Endothelial cell (in vitro differentiated cells): ENCODE results near the gene NOSIP. TPM values are rescaled to one million over a fixed set of nuclear protein-coding genes. Genes with fewer than 3 reads are reported as not detected.
A peak's percentile ranks its signal among the peaks of the same experiment; 100 is the strongest.

Experiments
- DNase-seq: peaks from one replicate; pipeline ENCODE4 v3.0.0; 2021; ENCODE audit warnings: low spot score
- H3K27ac Mint-ChIP-seq: one replicate; pipeline ENCODE4 v1.8.0; 2021; ENCODE audit warnings: mixed read lengths, inconsistent platforms; ENCODE audit not compliant: unreplicated experiment
- H3K27me3 Mint-ChIP-seq: one replicate; pipeline ENCODE4 v1.8.0; 2021; ENCODE audit warnings: mild to moderate bottlenecking, moderate library complexity, mixed read lengths, inconsistent platforms; ENCODE audit not compliant: unreplicated experiment
- H3K36me3 Mint-ChIP-seq: one replicate; pipeline ENCODE4 v1.8.0; 2021; ENCODE audit warnings: mild to moderate bottlenecking, low read depth, mixed read lengths, inconsistent platforms; ENCODE audit not compliant: unreplicated experiment
- H3K4me1 Mint-ChIP-seq: one replicate; pipeline ENCODE4 v1.8.0; 2021; ENCODE audit warnings: mild to moderate bottlenecking, mixed read lengths, inconsistent platforms; ENCODE audit not compliant: unreplicated experiment
- H3K4me3 Mint-ChIP-seq: one replicate; pipeline ENCODE4 v1.8.0; 2021; ENCODE audit warnings: mild to moderate bottlenecking, mixed read lengths, inconsistent platforms; ENCODE audit not compliant: unreplicated experiment
- H3K9me3 Mint-ChIP-seq: one replicate; pipeline ENCODE4 v1.8.0; 2021; ENCODE audit warnings: mixed read lengths, inconsistent platforms; ENCODE audit not compliant: unreplicated experiment
- total RNA-seq: library from RNA; stranded (reverse); fragmentation: NEBNext Ultra II Directional; extraction: Animal tissue kit (Norgen Biotek cat#: 25700); gene quantifications from one replicate; pipeline ENCODE4 v1.2.1, GENCODE V29; 2021; ENCODE audit not compliant: unreplicated experiment
- TF ChIP-seq, protein P1 (sequence below): fragments of 200-600 bp; sonication (generic); IDR thresholded peaks from one replicate; pipeline ENCODE4 v1.5.0; 2021; ENCODE audit warnings: antibody characterized with exemption; ENCODE audit not compliant: unreplicated experiment

The NOSIP gene
- total RNA-seq, 1 donor from 2014 or later = 76.3 TPM

DNA sequence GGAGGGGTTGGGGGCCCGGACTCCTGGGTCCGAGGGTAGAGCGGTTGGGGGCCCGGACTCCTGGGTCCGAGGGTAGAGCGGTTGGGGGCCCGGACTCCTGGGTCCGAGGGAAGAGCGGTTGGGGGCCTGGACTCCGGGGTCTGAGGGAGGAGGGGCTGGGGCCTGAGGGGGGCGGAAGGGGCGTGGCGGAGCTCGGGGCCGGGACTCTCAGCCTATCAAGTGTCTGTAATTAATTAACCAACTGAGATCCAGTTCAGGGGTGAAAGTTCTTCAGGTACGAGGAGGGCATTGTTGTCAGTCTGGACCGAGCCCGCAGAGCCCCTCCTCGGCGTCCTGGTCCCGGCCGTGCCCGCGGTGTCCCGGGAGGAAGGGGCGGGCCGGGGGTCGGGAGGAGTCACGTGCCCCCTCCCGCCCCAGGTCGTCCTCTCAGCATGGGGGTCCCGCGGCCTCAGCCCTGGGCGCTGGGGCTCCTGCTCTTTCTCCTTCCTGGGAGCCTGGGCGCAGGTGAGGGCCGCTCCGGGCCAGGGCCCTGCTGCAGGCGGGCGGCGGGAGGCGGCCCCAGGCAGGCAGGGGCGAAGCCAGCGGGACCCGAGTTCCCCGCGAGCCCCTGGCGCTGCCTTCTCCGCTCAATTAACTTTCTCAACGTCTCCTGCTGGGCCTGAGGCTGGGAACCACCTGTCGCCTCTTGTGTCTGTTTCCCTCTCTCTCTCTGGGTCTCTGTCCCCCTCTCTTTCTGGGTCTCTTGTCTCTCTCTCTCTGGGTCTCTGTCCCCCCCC lies 67.2 kb downstream of the NOSIP start:
- H3K4me1 Mint-ChIP-seq = peaks cover 34% of the 10 kb centered on the region
- peak overlapping the region; percentile 95 for H3K4me3 Mint-ChIP-seq
- peaks cover 19% of the 10 kb centered on the region for H3K36me3 Mint-ChIP-seq
- DNase-seq = peak; percentile 51
- TF ChIP-seq, protein P1, sequence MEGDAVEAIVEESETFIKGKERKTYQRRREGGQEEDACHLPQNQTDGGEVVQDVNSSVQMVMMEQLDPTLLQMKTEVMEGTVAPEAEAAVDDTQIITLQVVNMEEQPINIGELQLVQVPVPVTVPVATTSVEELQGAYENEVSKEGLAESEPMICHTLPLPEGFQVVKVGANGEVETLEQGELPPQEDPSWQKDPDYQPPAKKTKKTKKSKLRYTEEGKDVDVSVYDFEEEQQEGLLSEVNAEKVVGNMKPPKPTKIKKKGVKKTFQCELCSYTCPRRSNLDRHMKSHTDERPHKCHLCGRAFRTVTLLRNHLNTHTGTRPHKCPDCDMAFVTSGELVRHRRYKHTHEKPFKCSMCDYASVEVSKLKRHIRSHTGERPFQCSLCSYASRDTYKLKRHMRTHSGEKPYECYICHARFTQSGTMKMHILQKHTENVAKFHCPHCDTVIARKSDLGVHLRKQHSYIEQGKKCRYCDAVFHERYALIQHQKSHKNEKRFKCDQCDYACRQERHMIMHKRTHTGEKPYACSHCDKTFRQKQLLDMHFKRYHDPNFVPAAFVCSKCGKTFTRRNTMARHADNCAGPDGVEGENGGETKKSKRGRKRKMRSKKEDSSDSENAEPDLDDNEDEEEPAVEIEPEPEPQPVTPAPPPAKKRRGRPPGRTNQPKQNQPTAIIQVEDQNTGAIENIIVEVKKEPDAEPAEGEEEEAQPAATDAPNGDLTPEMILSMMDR = no peak
- no peaks in the 10 kb centered on the region for H3K9me3 Mint-ChIP-seq
- peak overlapping the region; percentile 74 for H3K27ac Mint-ChIP-seq
- H3K27me3 Mint-ChIP-seq = peaks cover 5% of the 10 kb centered on the region

DNA sequence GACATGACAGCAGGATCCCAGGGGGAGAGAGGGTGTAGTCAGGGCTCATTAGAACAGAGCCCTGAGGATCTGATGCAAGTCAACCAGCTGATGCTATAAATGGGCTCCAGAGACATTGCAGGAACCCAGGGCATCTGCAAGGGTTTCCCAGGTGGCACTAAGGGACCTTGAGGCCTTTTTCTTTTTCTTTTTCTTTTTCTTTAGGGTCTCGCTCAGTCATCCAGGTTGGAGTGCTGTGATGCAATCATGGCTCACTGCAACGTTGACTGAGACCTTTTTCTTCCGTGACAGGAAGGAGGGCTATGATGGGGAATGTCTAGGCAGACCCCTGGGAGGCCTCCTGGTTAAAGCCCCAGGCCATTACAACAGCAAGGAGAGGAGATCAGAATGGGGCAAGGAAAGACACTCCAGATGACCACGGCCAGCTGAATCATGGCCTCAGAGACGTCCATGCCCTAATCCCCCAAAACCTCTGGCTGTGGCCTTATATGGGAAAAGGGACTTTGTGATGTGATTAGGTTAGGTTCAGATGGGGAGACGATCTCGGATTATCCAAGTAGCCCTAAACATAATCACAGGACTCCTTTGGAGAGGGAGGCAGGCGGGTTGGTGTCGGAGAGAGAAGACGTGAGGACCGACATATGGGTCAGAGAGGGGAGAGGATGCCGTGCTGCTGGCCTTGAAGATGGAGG lies 72.4 kb downstream of the NOSIP start:
- no peak for DNase-seq
- Mint-ChIP-seq H3K4me1 (peaks cover 20% of the 10 kb centered on the region), H3K9me3 (no peaks in the 10 kb centered on the region), H3K27ac (no peak overlapping the region), H3K27me3 (peaks cover 8% of the 10 kb centered on the region), H3K4me3 (peak overlapping the region; percentile 17), H3K36me3 (peaks cover 4% of the 10 kb centered on the region)
- TF ChIP-seq, protein P1 = no peak

DNA sequence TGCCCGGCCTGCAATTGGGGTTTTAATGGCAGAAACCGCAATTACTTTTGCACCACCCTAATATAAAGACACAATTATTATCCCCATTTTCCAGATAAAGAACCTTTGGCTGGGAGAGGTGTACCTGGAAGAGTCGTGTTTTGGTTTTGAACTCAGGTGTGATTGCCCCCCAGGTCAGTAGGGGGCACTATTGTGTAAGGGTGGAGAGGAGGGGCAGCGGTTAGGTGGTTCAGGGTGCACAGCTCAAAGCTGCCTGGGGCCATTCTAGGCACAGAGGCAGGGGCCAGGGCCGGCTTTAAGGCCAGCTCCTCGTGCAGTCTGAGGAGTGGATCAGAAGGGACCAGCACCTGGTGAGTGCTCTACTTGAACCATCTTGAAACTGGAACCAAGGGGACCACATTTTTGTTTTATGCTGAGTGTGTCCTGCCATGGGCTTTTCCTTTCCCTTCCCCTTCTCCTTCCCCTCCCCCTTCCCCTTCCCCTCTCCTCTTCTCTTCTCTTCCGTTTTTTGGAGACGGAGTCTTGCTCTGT lies 73.7 kb downstream of the NOSIP start:
- Mint-ChIP-seq H3K9me3 (no peaks in the 10 kb centered on the region), H3K4me1 (peaks cover 11% of the 10 kb centered on the region), H3K27ac (no peak overlapping the region), H3K36me3 (no peaks in the 10 kb centered on the region), H3K4me3 (no peak overlapping the region), H3K27me3 (peaks cover 4% of the 10 kb centered on the region)
- TF ChIP-seq, protein P1 = peak; percentile 89
- peak; percentile 75 for DNase-seq

Other genes with a start within 250 kb of the NOSIP start
- gene CD37, start 245.2 kb downstream of the NOSIP start, total RNA-seq = not detected
- 167 TPM for gene TEAD2, start 218.1 kb downstream of the NOSIP start, total RNA-seq
- 2.2 TPM for gene DKKL1, start 216.7 kb downstream of the NOSIP start, total RNA-seq
- 0.26 TPM for gene KASH5, start 192.3 kb downstream of the NOSIP start, total RNA-seq
- not detected for gene PTH2, start 157.1 kb downstream of the NOSIP start, total RNA-seq
- not detected for gene GFY, start 155.2 kb downstream of the NOSIP start, total RNA-seq
- 0.92 TPM for gene SLC17A7, start 139.0 kb downstream of the NOSIP start, total RNA-seq
- gene PIH1D1, start 128.7 kb downstream of the NOSIP start, total RNA-seq = 78.8 TPM
- gene ALDH16A1, start 127.3 kb downstream of the NOSIP start, total RNA-seq = 49.6 TPM
- gene FLT3LG, start 106.3 kb downstream of the NOSIP start, total RNA-seq = 1.4 TPM
- gene RPL13A, start 92.9 kb downstream of the NOSIP start, total RNA-seq = 2,762 TPM
- 2,099 TPM for gene RPS11, start 84.1 kb downstream of the NOSIP start, total RNA-seq
- 127 TPM for gene FCGRT, start 67.9 kb downstream of the NOSIP start, total RNA-seq
- 19.4 TPM for gene RCN3, start 52.6 kb downstream of the NOSIP start, total RNA-seq
- 2.4 TPM for gene PRRG2, start 760 bp upstream of the NOSIP start, total RNA-seq
- gene PRR12, start 10.6 kb upstream of the NOSIP start, total RNA-seq = 38.8 TPM
- gene RRAS, start 59.6 kb upstream of the NOSIP start, total RNA-seq = 23.9 TPM
- 90.3 TPM for gene SCAF1, start 61.7 kb upstream of the NOSIP start, total RNA-seq
- 76.1 TPM for gene IRF3, start 85.3 kb upstream of the NOSIP start, total RNA-seq
- 50.1 TPM for gene BCL2L12, start 85.4 kb upstream of the NOSIP start, total RNA-seq
- gene PRMT1, start 96.7 kb upstream of the NOSIP start, total RNA-seq = 175 TPM
- 5.3 TPM for gene ADM5, start 109.0 kb upstream of the NOSIP start, total RNA-seq
- 94.1 TPM for gene CPT1C, start 110.6 kb upstream of the NOSIP start, total RNA-seq
- not detected for gene TSKS, start 182.8 kb upstream of the NOSIP start, total RNA-seq
- gene AP2A1, start 186.4 kb upstream of the NOSIP start, total RNA-seq = 191 TPM
- 15.6 TPM for gene FUZ, start 232.7 kb upstream of the NOSIP start, total RNA-seq
- 117 TPM for gene MED25, start 237.7 kb upstream of the NOSIP start, total RNA-seq